ENCODE results near the gene LCA5. TPM values are rescaled to one million over a fixed set of nuclear protein-coding genes. Genes with fewer than 3 reads are reported as not detected.

The LCA5 gene
- total RNA-seq, 1 donor from 2014 or later = 4.3 TPM

DNA sequence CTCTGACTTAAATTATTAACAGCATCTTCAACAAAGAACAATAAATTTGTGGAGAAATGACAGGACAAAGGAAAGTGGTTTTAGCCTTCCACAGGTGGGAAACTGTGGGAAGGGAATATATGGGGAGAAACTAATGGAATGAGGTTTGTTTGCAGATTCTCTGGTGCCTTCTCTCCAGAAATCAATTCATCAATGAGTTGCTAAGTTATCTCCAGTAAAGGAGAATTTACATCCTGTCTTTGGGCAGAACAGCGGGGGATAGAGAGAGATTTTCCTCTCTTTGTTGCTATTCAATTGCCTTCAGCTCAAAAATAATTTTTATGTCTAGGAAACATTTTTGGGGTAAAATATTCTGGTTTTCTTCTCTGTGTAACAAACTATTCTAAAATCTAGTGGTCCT is 36.9 kb upstream of the LCA5 start:
- Mint-ChIP-seq H3K9me3 (ENCODE audit: unreplicated experiment) (peaks cover 4% of the 10 kb centered on the region), H3K27me3 (ENCODE audit: unreplicated experiment) (no peaks in the 10 kb centered on the region), H3K4me3 (ENCODE audit: unreplicated experiment) (no peak overlapping the region), H3K27ac (ENCODE audit: unreplicated experiment) (no peak overlapping the region), H3K36me3 (ENCODE audit: unreplicated experiment) (no peaks in the 10 kb centered on the region), H3K4me1 (ENCODE audit: unreplicated experiment) (peaks cover 6% of the 10 kb centered on the region)
- no peak for DNase-seq (ENCODE audit: extremely low spot score, unreplicated experiment)
- TF ChIP-seq CTCF (IDR thresholded peaks at IDR 0.05) = no peak

DNA sequence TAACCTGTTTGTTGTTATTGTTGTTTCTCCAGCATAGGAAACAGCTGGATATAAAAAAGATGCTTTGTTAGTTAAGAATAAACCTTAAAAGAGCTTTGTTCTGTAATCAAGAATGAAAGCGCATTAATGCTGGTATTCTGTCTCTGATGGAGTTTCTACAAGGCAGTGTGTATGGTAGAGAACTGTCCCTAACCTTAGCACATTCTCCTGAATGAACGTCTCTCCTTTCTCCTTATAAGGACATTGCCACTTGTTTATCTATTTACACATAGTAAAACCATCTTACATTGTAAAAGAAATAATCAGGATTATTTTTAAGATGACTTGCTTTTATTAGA is 33.8 kb upstream of the LCA5 start:
- Mint-ChIP-seq H3K27me3 (ENCODE audit: unreplicated experiment) (no peaks in the 10 kb centered on the region), H3K9me3 (ENCODE audit: unreplicated experiment) (no peaks in the 10 kb centered on the region), H3K4me1 (ENCODE audit: unreplicated experiment) (peaks cover 6% of the 10 kb centered on the region), H3K36me3 (ENCODE audit: unreplicated experiment) (no peaks in the 10 kb centered on the region), H3K27ac (ENCODE audit: unreplicated experiment) (no peak overlapping the region), H3K4me3 (ENCODE audit: unreplicated experiment) (peak overlapping the region; percentile 58)
- TF ChIP-seq CTCF (IDR thresholded peaks at IDR 0.05) = peak; percentile 12
- no peak for DNase-seq (ENCODE audit: extremely low spot score, unreplicated experiment)

DNA sequence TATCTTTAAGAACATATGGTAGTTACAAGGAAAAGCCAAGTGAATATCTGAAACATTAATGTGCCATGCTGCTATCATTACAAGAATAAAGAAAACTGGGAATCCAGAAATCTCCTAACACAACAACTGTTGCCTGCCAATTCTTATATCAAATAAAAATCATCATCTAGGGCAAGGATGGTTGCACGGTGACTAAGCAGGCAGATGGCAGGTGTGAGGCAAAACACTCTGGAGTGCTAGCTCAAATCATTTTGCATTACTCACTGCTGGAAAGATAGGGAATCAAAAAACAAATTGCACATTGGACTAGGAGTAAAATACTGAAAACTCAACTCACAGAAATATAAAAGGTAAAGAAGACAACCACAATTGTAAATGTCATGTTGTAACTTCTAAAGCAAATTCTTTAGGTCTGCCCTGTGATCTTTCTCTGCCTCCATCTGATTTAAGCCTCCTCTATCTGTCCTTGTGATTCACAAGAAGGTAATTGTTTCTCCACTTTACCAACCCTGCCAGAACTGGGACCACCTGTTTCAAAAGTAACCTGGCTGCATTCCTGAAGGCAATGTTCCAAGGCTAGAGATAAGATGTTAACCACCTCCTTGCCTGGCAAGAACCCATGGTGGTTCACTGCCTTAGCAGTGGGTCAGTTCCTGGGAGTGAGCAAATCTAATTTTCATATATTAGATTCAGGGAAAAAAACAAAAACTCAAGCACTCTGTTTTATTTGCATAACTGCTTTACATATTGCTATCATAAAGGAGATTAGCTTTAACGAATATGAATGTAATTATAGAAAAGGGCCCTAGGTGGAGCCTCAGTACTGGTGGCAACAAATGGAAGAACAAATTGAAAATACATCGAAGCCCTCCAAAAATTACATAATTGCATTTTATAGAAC is 33.1 kb upstream of the LCA5 start:
- Mint-ChIP-seq H3K9me3 (ENCODE audit: unreplicated experiment) (no peaks in the 10 kb centered on the region), H3K27me3 (ENCODE audit: unreplicated experiment) (no peaks in the 10 kb centered on the region), H3K27ac (ENCODE audit: unreplicated experiment) (no peak overlapping the region), H3K4me3 (ENCODE audit: unreplicated experiment) (peak overlapping the region; percentile 58), H3K36me3 (ENCODE audit: unreplicated experiment) (no peaks in the 10 kb centered on the region), H3K4me1 (ENCODE audit: unreplicated experiment) (peaks cover 6% of the 10 kb centered on the region)
- peak; percentile 80 for TF ChIP-seq CTCF (IDR thresholded peaks at IDR 0.05)
- no peak for DNase-seq (ENCODE audit: extremely low spot score, unreplicated experiment)

DNA sequence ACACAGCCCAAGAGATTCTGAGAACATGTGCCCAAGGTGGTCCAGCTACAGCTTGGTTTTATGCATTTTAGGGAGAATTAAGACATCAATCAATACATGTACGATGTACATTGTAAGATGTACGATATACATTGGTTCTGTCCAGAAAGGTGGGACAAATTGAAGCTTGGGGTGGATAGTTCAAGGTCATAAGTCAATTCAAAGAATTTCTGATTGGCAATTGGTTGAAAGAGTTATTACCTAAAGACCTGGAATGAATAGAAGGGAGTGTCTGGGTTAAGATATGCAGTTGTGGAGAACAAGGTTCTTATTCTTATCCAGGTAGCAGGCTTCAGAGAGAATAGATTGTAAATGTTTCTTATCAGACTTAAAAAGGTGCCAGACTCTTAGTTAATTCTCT is 31.8 kb upstream of the LCA5 start:
- no peak for TF ChIP-seq CTCF (IDR thresholded peaks at IDR 0.05)
- no peak overlapping the region for H3K27ac Mint-ChIP-seq (ENCODE audit: unreplicated experiment)
- H3K27me3 Mint-ChIP-seq (ENCODE audit: unreplicated experiment) = no peaks in the 10 kb centered on the region
- H3K4me1 Mint-ChIP-seq (ENCODE audit: unreplicated experiment) = no peaks in the 10 kb centered on the region
- no peak for DNase-seq (ENCODE audit: extremely low spot score, unreplicated experiment)
- no peaks in the 10 kb centered on the region for H3K9me3 Mint-ChIP-seq (ENCODE audit: unreplicated experiment)
- peaks cover 2% of the 10 kb centered on the region for H3K36me3 Mint-ChIP-seq (ENCODE audit: unreplicated experiment)
- H3K4me3 Mint-ChIP-seq (ENCODE audit: unreplicated experiment) = no peak overlapping the region

GRCh38 chr6:79564636-79565035 is 27.4 kb upstream of the LCA5 start:
- peaks cover 2% of the 10 kb centered on the region for H3K36me3 Mint-ChIP-seq (ENCODE audit: unreplicated experiment)
- no peaks in the 10 kb centered on the region for H3K27me3 Mint-ChIP-seq (ENCODE audit: unreplicated experiment)
- no peak overlapping the region for H3K4me3 Mint-ChIP-seq (ENCODE audit: unreplicated experiment)
- no peaks in the 10 kb centered on the region for H3K9me3 Mint-ChIP-seq (ENCODE audit: unreplicated experiment)
- no peaks in the 10 kb centered on the region for H3K4me1 Mint-ChIP-seq (ENCODE audit: unreplicated experiment)
- no peak overlapping the region for H3K27ac Mint-ChIP-seq (ENCODE audit: unreplicated experiment)
- no peak for TF ChIP-seq CTCF (IDR thresholded peaks at IDR 0.05)
- DNase-seq (ENCODE audit: extremely low spot score, unreplicated experiment) = no peak
